22Rv1 (cell line): ENCODE measurements around the gene PDE1A.

Experiments used
- CTCF ChIP-seq: fragments of 450-650 bp; IDR thresholded peaks from 2 replicates; pipeline ENCODE4 v1.5.1; 2017; ENCODE audit warnings: mild to moderate bottlenecking
- ZFX ChIP-seq: fragments of 450-650 bp; IDR thresholded peaks from 2 replicates; pipeline ENCODE4 v1.6.1; 2017; ENCODE audit warnings: antibody characterized with exemption, borderline replicate concordance

GRCh38 chr2:182391443-182391842 is 35.4 kb downstream of the PDE1A start:
- no peak for TF ChIP-seq CTCF
- no peak for TF ChIP-seq ZFX
